Activated CD4-positive, alpha-beta T cell treated with anti-CD3 and anti-CD28 coated beads for 1 hour (primary cell): Measurements from ENCODE around the gene HERC4.
"Not testable (repeated sequence)": the region's sequence is repeated elsewhere in the genome, so short reads cannot be mapped to it uniquely, and the experiment has no call there.

Source experiments
- DNase-seq: peaks from one replicate; pipeline ENCODE4 v3.0.0-alpha.2; 2020

HERC4 gene

DNA sequence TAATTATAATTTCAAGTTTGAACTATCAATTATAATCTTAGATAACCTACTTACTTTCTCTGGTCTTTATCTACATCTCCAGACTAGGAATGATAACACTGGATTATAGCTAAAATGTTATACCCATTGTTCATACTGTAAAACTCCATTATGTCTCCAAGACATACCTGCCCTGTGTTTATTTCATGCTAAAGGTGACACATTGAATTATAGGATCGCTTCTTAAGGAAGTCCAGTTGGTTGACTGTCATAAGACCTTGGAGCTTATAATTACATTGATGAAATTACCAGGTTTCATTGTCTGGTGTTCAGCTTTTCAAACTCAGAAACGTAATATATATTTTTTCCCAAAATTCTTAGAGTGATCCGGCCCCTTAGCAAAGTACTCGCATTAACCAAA is 15.5 kb upstream of the HERC4 start:
- no peak for DNase-seq

DNA sequence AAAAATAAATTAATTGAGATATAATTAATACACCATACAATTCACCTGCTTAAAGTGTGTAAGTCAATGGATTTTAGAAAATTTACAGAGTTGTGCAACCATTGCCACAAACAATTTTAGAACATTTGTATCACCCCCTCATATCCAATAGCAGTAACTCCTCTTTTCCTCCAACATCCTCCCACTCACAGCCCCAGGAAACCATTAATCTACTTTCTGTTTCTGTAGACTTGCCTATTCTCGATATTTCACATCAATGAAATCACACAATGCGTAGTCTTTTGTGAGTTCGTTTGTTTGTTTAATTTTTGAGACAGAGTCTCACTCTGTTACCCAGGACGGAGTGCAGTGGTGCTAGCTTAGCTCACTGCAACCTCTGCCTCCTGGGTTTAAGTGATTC is 13.7 kb upstream of the HERC4 start:
- no peak for DNase-seq

DNA sequence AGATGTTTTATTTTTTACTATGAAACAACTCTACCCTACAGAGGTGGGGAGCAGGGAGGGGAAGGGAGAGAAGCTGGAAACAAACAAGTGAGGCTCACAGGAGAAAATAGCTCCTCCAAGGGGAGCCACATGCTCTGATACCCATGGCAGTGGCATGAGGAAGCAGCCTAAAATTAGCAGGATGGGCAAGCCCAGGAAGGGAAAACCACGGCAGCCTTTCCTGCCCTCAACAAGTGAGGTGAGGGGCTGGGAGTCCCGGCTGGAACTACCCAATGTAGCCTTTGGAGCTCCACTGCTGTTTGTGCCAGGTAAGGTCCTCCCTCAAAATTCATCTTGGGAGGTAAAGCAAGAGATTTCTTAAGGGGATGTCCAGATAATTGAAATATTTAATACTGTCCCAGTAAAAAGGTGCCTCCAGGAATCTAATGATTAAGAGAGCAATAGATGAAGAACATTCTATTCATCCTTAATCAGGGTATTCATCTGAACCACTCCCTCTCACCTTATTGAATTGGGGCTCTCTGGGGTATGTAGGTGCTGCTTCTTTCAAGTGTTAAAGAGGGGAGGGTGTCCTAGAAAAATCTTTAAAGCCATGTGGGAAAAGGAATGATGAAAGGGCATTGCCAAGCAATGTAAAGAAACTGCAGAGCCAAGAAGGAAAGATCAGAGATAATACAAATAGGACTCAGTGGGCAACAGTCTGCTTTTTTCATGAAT is 12.8 kb upstream of the HERC4 start:
- no peak for DNase-seq

DNA sequence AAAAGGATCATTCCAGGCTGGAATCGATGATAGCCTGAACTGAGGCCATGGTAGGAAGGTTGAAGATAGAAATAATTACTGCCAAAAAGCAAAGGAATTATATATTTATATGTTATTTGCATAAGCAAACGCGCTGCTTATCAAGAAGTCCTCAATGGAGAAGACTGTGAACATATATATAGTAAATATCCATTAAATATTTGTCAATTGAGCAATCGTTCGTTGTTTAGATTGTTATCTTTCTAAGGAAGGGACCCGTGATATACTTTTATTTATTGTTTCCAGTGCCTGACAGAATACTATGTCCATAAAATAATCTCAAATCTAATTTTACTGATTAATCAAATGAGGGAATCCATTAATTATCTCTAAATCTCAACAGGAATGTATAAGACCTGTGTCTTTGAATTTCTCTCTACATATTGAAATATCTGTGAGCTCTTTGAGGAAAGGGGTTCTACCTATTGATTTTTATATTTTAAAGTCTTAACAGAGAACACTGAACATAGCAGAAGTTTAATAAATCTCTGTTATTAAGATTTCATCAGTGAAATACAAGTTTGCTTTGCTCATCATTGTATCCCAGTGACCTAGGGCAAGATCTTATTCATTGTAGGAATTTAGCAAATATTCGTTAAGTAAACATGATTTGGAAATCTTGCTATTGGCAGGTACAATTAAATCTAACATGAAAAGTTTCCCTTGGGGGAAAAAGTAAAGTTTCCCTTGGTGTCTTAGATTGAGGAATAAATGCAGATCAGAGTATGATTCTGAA is 12.0 kb upstream of the HERC4 start:
- DNase-seq, result no peak

DNA sequence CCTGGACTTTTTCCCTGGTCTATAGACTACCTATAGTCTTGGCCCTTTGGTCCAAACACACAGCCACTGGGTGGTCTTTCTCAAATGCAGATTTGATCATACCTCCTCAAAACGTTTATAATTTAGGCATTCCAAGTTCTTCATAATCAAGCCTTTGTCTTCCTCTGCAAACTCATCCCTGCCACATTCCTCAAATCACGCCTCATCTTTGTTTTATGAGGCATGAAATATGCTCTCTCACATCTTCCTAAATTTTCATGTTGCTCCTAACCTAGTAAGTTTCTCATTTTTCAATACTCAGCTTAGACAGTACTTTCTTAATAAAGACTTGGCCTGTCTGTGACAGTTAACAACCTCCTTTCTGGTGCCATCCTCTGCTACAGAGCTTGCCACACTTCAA is 10.9 kb upstream of the HERC4 start:
- DNase-seq, result no peak

DNA sequence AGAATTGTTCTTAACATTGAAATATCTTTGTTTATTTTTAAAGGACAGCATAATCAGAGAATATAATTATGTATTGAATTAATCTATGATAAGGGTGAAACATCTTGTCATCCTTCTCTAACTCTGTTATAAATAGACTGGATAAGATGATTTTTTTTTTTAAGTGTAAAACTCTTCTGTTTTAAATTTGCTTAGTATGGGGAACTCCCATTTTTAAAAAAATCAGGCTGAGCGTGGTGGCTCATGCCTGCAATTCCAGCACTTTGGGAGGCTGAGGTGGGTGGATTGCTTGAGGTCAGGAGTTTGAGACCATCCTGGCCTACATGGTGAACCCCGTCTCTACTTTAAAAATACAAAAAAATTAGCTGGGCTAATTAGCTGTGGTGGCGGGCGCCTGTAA is 9.4 kb upstream of the HERC4 start:
- DNase-seq, result no peak

DNA sequence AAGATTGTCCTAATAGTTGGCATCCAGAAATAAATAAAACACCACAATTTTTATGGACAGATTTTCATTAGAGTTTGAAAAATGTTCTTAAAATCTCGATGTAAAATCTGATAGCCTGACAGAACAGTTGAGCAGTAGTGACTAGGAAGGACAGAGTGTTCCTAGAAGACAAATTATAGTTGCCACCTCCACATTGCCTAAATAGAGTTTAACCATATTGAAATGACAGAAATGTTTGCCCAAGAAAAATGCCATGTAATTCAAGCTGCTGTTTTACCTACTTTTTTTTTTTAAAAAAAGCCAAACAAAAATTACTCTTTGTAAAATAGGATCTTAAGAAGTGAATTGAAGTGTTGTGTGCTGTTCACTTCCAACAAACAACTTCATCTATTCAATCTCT is 8.9 kb upstream of the HERC4 start:
- DNase-seq, result no peak

DNA sequence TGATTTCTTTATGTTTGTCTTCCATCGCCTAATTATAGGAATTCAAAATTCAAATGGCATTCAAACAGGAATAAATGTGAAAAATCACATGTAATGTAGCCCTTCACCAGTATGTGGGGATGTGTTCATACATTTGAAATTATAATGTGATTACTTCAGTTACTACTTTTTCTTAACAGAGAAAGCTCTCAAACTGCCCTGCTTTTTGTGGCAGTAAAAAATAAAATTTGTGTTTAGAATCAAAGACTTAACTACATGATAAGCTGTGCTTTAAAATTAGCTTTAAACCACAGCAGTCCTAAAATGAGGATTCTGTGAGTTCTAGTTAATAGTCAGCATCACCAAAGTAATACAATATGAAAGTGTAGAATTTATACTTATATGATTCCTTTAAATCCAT is 7.8 kb upstream of the HERC4 start:
- DNase-seq, result no peak

DNA sequence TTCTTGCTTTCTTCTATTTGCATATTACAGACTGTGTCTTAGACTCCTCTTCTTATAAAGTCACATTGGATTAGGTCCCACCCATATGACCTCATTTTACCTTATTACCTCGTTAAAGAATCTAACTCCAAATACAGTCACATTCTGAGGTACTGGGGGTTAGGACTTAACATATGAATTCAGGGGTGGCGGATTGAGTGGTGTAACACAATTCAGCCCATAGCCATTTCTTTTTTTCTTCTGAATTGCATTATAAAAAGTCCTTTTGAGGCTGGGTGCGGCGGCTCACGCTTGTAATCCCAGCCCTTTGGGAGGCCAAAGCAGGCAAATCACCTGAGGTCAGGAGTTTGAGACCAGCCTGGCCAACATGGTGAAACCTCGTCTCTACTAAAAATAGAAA is 6.8 kb upstream of the HERC4 start:
- no peak for DNase-seq

DNA sequence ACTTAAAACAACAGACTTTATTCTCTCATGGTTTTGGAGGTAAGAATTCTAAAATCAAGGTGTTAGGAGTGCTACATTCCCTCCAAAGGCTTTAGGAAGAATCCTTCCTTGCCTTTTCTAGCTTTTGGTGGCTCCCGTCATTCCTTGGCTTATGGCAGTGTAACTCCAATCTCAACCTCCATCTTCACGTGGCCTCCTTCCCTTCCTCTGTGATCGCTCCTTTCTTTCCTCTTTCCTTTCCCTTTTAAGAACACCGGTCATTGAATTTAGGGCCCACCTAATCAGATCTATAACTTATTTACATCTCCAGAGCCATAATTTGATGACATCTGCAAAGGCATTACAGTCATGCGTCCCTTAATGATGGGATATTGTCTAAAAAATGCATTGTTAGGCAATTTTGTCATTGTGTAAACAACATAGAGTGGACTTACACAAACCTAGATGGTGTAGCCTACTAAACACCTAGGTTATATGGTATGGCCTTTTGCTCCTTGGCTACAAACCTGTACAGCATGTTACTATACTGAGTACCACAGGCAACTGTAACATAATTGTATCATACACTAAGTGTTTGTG is 5.9 kb upstream of the HERC4 start:
- no peak for DNase-seq

DNA sequence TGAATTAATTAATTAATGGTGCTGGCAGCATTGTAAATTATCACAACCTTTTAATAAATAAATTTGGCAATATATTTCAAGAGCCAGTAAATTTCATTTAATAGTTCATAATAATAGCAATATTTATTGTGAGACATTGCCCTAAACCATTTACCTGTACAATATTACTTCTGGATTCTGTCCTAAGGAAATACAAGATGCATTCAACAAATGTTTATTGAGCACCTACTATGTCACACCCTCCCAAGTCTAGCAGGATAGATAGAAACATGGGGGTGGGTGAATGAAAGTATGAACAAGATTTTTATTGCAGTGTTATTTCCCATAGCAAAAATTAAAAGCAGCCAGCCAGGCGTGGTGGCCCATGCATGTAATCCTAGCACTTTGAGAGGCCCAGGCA is 4.4 kb upstream of the HERC4 start:
- no peak for DNase-seq

DNA sequence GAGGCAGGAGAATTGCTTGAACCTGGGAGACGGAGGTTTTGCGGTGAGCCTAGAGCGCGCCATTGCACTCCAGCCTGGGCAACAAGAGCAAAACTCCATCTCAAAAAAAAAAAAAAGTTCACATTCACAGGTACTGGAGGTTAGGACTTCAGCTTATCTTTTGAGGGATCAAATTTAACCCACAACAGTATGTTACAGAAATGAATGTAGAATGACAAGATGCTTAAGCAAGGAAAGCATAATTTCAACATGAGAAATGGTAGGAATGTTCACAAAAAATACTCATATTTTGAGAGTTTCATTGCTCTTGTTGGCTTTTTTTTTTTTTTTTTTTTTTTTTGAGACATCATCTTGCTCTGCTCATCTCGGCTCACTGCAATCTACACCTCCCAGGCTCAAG is 1.9 kb upstream of the HERC4 start:
- no peak for DNase-seq

DNA sequence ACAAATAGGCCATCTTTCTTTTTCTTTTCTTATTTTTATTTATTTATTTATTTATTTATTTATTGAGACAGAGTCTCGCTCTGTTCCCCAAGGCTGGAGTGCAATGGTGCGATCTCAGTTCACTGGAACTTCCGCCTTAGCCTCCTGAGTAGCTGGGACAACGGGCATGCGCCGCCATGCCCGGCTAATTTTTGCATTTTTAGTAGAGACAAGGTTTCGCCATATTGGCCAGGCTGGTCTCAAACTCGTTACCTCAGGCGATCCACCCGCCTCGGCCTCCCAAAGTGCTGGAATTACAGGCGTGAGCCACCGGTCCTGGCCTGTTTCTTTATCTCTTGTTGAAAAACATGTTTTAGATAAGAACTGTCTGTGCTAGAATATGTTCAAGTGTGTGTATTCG is 998 bp upstream of the HERC4 start:
- DNase-seq, result not testable (repeated sequence)

DNA sequence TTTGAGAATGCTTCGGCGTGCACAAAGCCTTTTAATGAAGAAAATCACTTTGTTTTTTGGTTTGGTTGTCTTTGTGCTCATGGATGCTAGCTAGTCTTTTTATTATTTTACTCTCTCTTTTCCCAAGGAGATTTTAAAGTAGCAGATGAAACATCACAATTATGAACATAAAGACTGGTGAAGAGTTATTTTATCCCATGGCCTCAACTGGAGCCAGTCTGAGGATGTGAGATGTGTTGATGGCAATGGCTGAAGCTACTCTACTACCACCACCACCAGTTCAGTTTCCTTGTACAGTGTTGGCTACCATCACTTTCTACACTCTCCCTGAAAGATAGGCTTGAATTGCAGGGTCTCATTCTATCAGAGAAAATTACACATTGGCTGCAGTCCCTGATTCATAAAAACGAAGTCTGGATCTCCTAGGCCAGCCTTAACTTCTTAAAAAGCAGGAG is 494 bp upstream of the HERC4 start:
- DNase-seq, result no peak

DNA sequence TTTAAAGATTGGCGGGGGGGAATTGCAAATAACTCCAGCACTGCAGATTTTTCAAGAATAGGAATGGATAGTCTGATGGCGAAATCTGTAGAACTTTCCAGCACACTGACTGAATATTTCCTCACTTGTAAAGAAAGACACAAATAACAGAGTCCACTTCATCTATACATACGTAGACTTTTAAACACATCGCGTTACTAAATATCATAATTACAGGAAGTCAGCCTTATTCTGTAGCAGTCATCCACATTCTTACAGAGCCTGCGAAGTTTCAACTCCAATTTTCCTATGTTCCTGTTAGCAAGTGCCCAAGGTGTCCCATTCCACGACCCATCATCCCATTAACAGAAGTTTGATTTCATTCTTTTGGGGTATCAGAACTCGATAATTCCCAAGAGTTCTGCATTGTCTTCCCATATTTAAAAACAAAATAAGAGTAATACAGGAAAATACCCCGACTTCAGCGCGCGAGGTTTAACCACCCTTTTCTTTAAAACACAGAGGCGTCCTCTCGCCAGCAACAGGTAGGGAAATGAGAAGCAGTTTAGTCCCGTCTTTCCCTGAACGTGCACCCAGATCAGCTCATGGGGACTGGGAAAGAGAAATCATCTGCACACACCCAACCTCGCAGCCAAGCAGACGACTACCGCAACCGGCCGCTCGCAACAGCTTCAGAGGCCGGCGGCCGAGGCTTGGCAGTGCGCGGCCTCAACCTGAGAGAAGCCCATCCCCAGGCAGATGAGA is 880 bp downstream of the HERC4 start:
- no peak for DNase-seq

DNA sequence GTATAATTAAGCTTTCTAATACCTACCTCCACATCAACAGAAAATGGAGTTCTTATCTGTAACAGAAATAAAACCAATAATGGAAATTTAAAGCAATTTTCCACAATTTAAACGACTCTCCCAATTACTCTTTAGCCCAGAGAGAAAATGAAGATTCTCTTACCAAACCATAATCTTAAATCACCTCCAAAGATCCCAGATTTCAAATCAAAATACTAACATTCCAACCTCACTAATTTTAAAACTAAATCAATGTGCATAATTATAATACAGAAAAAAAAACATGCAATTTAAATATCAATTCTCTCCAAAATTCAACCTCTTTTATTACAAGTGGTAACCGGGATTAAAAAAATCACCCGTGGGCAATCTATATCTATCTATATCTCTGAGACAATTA is 1.5 kb downstream of the HERC4 start:
- DNase-seq, result no peak

DNA sequence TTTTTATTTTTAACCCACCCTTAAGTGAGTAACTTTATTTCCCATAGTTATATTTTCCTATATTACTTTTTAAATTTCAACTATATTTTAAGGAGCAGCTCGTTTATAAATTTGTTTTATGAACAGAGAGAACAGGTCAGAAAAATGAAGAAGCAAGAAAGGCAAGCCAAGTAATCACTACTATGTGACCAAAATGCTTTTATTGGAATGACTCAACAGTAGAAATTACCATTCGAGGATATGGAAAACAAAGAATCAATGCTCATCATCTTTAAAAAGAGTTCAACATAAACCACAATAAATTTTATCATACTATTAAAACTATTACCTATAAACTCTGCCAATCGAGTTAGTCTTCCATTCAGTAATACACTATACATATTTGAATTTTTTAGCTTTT is 7.6 kb downstream of the HERC4 start:
- no peak for DNase-seq

DNA sequence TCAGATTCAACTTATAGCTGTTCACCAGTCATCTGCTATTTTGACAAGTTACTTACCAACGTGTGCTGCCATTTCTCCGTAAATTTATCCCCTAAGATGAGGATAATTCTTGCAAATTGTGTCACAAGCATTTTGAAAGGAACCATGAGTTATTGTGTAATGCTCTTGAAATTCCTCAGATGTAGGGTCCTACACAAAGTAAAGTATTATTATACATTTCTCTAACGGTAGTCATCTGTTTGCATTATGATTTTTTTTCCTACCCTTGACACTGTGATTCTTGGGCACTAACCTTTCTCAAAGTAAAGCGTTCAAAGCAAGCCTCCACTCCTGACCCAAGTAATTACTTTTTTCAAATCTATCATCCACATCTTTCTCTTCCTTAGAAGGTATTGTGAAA is 8.1 kb downstream of the HERC4 start:
- no peak for DNase-seq

DNA sequence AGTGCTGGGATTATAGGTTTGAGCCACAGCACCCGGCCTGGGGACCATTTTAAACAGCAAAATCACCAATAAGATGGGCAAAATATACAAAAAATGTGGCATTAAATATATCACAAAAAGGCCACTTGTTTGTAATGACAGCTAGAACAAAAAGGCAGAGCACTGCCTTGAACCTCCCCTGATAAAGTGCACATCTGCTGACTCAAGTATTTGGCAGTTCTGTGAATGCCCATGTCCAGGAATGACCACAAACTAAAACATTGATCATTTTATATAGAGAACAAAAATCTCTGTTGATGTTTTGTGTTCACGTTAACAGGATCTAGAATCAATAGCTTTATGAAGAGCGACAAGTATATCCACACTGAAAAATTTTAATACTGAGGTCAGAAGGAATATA is 21.5 kb downstream of the HERC4 start:
- no peak for DNase-seq

DNA sequence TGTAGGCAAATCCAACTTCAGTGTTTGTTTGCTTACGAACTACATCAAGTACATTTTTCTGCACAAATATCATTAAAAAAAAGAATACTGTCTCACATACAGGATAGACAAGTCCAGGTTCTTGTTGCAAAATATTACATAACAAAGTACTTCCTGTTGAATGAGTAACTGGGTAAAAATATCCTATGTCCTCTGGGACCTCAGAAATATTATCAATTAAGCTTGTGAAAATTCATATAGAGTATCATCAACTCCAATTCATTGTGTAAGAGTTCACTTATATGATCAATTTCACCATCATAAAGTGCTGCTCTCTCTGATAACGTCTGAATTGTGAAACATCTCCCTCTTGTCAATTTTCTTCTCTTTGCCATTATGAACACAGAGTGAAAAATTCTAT is 22.6 kb downstream of the HERC4 start:
- DNase-seq, result no peak

DNA sequence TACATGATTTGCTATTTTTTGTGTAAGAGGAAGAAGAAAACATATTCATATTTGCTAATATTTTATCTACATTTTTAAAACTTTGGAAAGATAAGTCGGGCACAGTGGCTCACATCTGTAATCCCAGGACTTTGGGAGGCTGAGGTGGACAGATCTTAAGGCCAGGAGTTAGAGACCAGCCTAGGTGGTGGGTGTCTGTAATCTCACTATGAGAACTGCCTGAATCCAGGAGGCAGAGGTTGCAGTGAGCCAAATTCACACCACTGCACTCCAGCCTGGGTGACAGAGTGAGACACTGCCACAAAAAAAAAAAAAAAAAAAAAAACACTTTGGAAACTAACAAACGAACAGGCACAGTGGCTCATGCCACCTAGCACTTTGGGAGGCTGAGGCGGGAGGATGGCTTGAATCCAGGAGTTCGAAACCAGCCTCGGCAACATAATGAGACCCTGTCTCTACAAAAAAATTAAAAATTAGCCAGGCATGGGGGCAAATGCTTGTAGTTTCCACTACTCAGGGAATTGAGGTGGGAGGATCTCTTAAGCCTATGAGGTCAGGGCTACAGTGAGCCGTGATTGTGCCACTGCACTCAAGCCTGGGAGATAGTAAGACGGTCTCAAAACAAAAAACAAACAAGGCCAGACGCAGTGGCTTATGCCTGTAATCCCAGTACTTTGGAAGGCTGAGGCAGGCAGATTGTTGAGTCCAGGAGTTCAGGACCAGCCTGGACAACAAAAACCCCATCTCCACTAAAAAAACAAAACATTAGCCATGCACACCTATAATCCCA is 25.6 kb downstream of the HERC4 start:
- no peak for DNase-seq

DNA sequence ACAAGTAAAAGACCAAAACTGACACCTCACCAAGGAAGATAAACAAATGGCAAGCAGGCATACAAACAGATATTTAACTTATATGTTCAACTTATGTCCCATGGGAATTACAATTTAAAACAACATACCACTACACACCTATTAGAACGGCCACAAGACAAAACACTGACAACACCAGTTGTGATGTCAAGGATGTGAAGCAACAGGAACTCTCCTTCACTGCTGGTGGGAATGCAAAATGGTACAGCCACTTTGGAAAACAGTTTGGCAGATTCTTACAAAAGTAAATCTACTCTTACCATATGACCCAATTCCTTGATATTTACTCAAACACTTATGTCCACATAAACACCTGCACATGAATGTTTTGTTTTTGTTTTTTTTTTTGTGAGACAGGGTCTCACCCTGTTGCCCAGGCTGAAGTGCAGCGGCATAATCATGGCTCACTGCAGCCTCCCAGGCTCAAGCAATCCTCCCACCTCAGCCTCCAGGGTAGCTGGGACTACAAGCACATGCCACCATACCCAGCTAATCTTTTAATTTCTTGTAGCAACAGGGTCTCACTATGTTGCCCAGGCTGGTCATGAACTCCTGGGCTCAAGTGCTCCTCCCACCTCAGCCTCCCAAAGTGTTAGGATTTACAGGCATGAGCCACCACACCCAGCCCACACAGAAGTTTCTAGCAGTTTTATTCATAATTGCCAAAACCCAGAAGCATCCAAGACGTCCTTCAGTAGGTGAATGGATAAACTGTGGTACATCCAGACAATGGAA is 27.3 kb downstream of the HERC4 start:
- DNase-seq, result no peak
